ENCODE data around the gene FOXL1. TPM values are rescaled to one million over a fixed set of nuclear protein-coding genes. Genes with fewer than 3 reads are reported as not detected.
"Not testable (repeated sequence)": the region's sequence is repeated elsewhere in the genome, so short reads cannot be mapped to it uniquely, and the experiment has no call there.

Gene FOXL1
- total RNA-seq, 1 experiment from 2014 or later = 7.5 TPM

GRCh38 chr16:86587487-86587886, 9.1 kb downstream of the FOXL1 start:
- DNase-seq (ENCODE audit: low read depth, low spot score) = no peak
- no peaks in the 10 kb centered on the region for H3K79me2 ChIP-seq (ENCODE audit: insufficient read depth, low read length)
- H2AFZ ChIP-seq (ENCODE audit: low read depth, low read length, poor library complexity, severe bottlenecking) = no peak overlapping the region
- BruUV-seq (replicated peaks) = no TSS peak
- no peaks in the 10 kb centered on the region for H3K36me3 ChIP-seq (ENCODE audit: control insufficient read depth in 1 of 2, insufficient read depth in 2 of 2, low read length in 2 of 2)
- no peak for ATAC-seq
- no peaks in the 10 kb centered on the region for H3K9me3 ChIP-seq (ENCODE audit: control insufficient read depth in 1 of 2, insufficient read depth in 1 of 2, low read depth in 1 of 2, low read length in 2 of 2)
- H3K4me3 ChIP-seq (replicated peaks in 1 of 2; ENCODE audit: low read depth in 1 of 2, low read length in 2 of 2) = no peak overlapping the region
- no peak overlapping the region for H3K27ac ChIP-seq (ENCODE audit: low read depth, low read length)
- H3K4me1 ChIP-seq (ENCODE audit: control insufficient read depth in 1 of 2, insufficient read depth in 2 of 2, low read length in 2 of 2) = peaks cover 0 to 17% of the 10 kb centered on the region in 2 experiments; a peak in 1 of 4 replicates
- no peak overlapping the region for H3K9ac ChIP-seq (ENCODE audit: low read length)
- H4K20me1 ChIP-seq (ENCODE audit: insufficient read depth) = no peaks in the 10 kb centered on the region
- no peaks in the 10 kb centered on the region for H3K9me2 ChIP-seq (ENCODE audit: insufficient read depth)
- peaks cover 26% of the 10 kb centered on the region for H3K27me3 ChIP-seq (ENCODE audit: insufficient read depth, low read length)
- intact Hi-C loops (cut with micrococcal nuclease) = no loop called here
- ChIA-PET POLR2A (no interaction called here), CTCF (no interaction called here), RAD21 (ENCODE audit: low non-redundant PET in 1 of 2, low total read pairs in 2 of 2, uncharacterized antibody in 2 of 2, unreplicated experiment in 2 of 2) (no interaction called here)
- no peak overlapping the region for H3K4me2 ChIP-seq (ENCODE audit: low read length)
- TF ChIP-seq CEBPB (IDR thresholded peaks at IDR 0.05; ENCODE audit: low read depth) (no peak), JUND (IDR thresholded peaks at IDR 0.05) (no peak), YY1 (IDR thresholded peaks at IDR 0.05; ENCODE audit: extremely low read depth, insufficient replicate concordance, low read depth, low read length) (no peak), ZBTB33 (IDR thresholded peaks at IDR 0.05; ENCODE audit: extremely low read depth, insufficient replicate concordance, low read length) (no peak), ZFX (IDR thresholded peaks at IDR 0.05) (no peak), ELF1 (IDR thresholded peaks at IDR 0.05; ENCODE audit: borderline replicate concordance, low read depth) (no peak), EGR1 (IDR thresholded peaks at IDR 0.05; ENCODE audit: low read depth) (no peak), REST (IDR thresholded peaks at IDR 0.05; ENCODE audit: low read depth) (no peak), SIN3A (IDR thresholded peaks at IDR 0.05; ENCODE audit: low read depth) (no peak), SP1 (IDR thresholded peaks at IDR 0.05; ENCODE audit: low read depth) (no peak), ZNF274 (IDR thresholded peaks at IDR 0.05; ENCODE audit: low read depth, low read length) (no peak)
- TF ChIP-seq, protein P1, sequence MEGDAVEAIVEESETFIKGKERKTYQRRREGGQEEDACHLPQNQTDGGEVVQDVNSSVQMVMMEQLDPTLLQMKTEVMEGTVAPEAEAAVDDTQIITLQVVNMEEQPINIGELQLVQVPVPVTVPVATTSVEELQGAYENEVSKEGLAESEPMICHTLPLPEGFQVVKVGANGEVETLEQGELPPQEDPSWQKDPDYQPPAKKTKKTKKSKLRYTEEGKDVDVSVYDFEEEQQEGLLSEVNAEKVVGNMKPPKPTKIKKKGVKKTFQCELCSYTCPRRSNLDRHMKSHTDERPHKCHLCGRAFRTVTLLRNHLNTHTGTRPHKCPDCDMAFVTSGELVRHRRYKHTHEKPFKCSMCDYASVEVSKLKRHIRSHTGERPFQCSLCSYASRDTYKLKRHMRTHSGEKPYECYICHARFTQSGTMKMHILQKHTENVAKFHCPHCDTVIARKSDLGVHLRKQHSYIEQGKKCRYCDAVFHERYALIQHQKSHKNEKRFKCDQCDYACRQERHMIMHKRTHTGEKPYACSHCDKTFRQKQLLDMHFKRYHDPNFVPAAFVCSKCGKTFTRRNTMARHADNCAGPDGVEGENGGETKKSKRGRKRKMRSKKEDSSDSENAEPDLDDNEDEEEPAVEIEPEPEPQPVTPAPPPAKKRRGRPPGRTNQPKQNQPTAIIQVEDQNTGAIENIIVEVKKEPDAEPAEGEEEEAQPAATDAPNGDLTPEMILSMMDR (IDR thresholded peaks at IDR 0.05 in 2 of 3, conservative IDR thresholded peaks at IDR 0.05 in 1 of 3; ENCODE audit: borderline replicate concordance in 1 of 3, insufficient read depth in 1 of 3, low read depth in 2 of 3, low read length in 2 of 3) = no peak

- H4K20me1 ChIP-seq (ENCODE audit: insufficient read depth); H2AFZ ChIP-seq (ENCODE audit: low read depth, low read length, poor library complexity, severe bottlenecking); BruUV-seq (replicated peaks); CTCF ChIA-PET; H3K27ac ChIP-seq (ENCODE audit: low read depth, low read length); H3K9me3 ChIP-seq (ENCODE audit: control insufficient read depth in 1 of 2, insufficient read depth in 1 of 2, low read depth in 1 of 2, low read length in 2 of 2); H3K9ac ChIP-seq (ENCODE audit: low read length); RAD21 ChIA-PET (ENCODE audit: low non-redundant PET in 1 of 2, low total read pairs in 2 of 2, uncharacterized antibody in 2 of 2, unreplicated experiment in 2 of 2); intact Hi-C loops (cut with micrococcal nuclease); ATAC-seq; POLR2A ChIA-PET; H3K4me2 ChIP-seq (ENCODE audit: low read length); H3K9me2 ChIP-seq (ENCODE audit: insufficient read depth); H3K79me2 ChIP-seq (ENCODE audit: insufficient read depth, low read length); H3K4me3 ChIP-seq (replicated peaks in 1 of 2; ENCODE audit: low read depth in 1 of 2, low read length in 2 of 2); H3K36me3 ChIP-seq (ENCODE audit: control insufficient read depth in 1 of 2, insufficient read depth in 2 of 2, low read length in 2 of 2); DNase-seq (ENCODE audit: low read depth, low spot score): not testable (repeated sequence)
- H3K4me1 ChIP-seq (ENCODE audit: control insufficient read depth in 1 of 2, insufficient read depth in 2 of 2, low read length in 2 of 2) = peaks cover 0 to 17% of the 10 kb centered on the region in 2 experiments; a peak in 1 of 4 replicates
- peaks cover 29% of the 10 kb centered on the region for H3K27me3 ChIP-seq (ENCODE audit: insufficient read depth, low read length)
Measured at GRCh38 chr16:86587955-86588354, 9.6 kb downstream of the FOXL1 start.

All from HCT116 (cell line).